Panc1 (cell line): Measurements from ENCODE around the gene CFAP69. TPM values are rescaled to one million over a fixed set of nuclear protein-coding genes. Genes with fewer than 3 reads are reported as not detected.

Source experiments
- ATAC-seq: fragments of 200-7000 bp; cut with Tn5 transposase; 2 replicates; pipeline ENCODE4 v1.9.1; 2020; ENCODE audit warnings: mild to moderate bottlenecking, moderate library complexity
- BruUV-seq: library from RNA; stranded (reverse); fragments of 400-500 nt; replicated peaks from 2 replicates; lab custom pipeline; 2021; lab: Mats Ljungman, UMichigan
- CTCF ChIA-PET: fragments of 300-600 bp; sonication (Branson Sonifier 250); formaldehyde crosslinking; loops from one replicate; lab custom pipeline; 2022; ENCODE audit warnings: antibody characterized with exemption; lab: Charles Lee
- POLR2A ChIA-PET: fragments of 300-600 bp; sonication (Branson Sonifier 250); formaldehyde crosslinking; loops from one replicate; lab custom pipeline; 2022; ENCODE audit warnings: antibody characterized with exemption; lab: Charles Lee
- DNase-seq: peaks from one replicate; pipeline ENCODE4 v3.0.0-alpha.2; 2010; ENCODE audit warnings: low read depth, low spot score
- H3K27ac ChIP-seq: 2 replicates; pipeline ENCODE4 v1.5.1; 2011; ENCODE audit warnings: mild to moderate bottlenecking, low read length, inconsistent platforms
- H3K27me3 ChIP-seq: fragments of 200-500 bp; sonication (Bioruptor generic); 2 replicates; pipeline ENCODE4 v1.6.0; 2014; ENCODE audit warnings: low read length, inconsistent platforms; ENCODE audit not compliant: control insufficient read depth, insufficient read depth
- H3K36me3 ChIP-seq: fragments of 200-500 bp; sonication (Bioruptor generic); 2 replicates; pipeline ENCODE4 v1.5.1; 2014; ENCODE audit warnings: inconsistent platforms, mild to moderate bottlenecking, low read length, moderate library complexity; ENCODE audit not compliant: control insufficient read depth, insufficient read depth
- H3K4me1 ChIP-seq: 2 replicates; pipeline ENCODE4 v1.5.1; 2011; ENCODE audit warnings: inconsistent platforms, mild to moderate bottlenecking, low read length, moderate library complexity; ENCODE audit not compliant: control insufficient read depth, insufficient read depth
- H3K4me3 ChIP-seq, 2 experiments: 2 replicates each; pipeline ENCODE4 v1.5.1; 2011 to 2012; ENCODE audit warnings: low read depth in 2 of 2, low read length in 2 of 2, mild to moderate bottlenecking in 2 of 2, inconsistent platforms in 1 of 2, moderate library complexity in 1 of 2
- H3K9me3 ChIP-seq: fragments of 200-500 bp; sonication (Bioruptor generic); 2 replicates; pipeline ENCODE4 v1.5.1; 2014; ENCODE audit warnings: low read depth, mild to moderate bottlenecking, inconsistent platforms, low read length, moderate library complexity; ENCODE audit not compliant: control insufficient read depth, insufficient read depth
- POLR2AphosphoS5 ChIP-seq: IDR thresholded peaks from 2 replicates; pipeline ENCODE4 v1.6.1; 2012; ENCODE audit warnings: mild to moderate bottlenecking, low read depth, low read length, moderate library complexity
- SIN3A ChIP-seq: IDR thresholded peaks from 2 replicates; pipeline ENCODE4 v1.6.1; 2012; ENCODE audit warnings: low read depth, mild to moderate bottlenecking, low read length, moderate library complexity, borderline replicate concordance; ENCODE audit not compliant: insufficient read depth
- TCF7L2 ChIP-seq: IDR thresholded peaks from 2 replicates; pipeline ENCODE4 v1.6.1; 2011; ENCODE audit warnings: mild to moderate bottlenecking, low read depth, low read length, inconsistent platforms
- in situ Hi-C: cut with HindIII; loops from 2 replicates; pipeline ENCODE4 v1.10.0; 2016; ENCODE audit warnings: low sequenced_read_pairs, low pct_unique_long_range_greater_than_20kb
- intact Hi-C: fragments of 100-400 bp; cut with micrococcal nuclease; formaldehyde crosslinking; loops from one replicate; pipeline ENCODE4 v1.10.0; 2022; ENCODE audit not compliant: unreplicated experiment
- total RNA-seq: library from RNA; stranded (reverse); gene quantifications from one replicate; pipeline ENCODE4 v1.2.1, GENCODE V29; 2021; ENCODE audit not compliant: unreplicated experiment
- TF ChIP-seq, protein P1 (sequence below), 2 experiments: IDR thresholded peaks; 2 replicates each; pipeline ENCODE4 v1.6.1; 2011 to 2012; ENCODE audit warnings: low read depth in 2 of 2, control low read depth in 1 of 2, low read length in 1 of 2, mild to moderate bottlenecking in 1 of 2, moderate library complexity in 1 of 2; ENCODE audit not compliant: insufficient read depth in 1 of 2
- TF ChIP-seq, protein P2 (sequence below): fragments of 450-650 bp; IDR thresholded peaks from 2 replicates; pipeline ENCODE4 v1.5.1; 2017; ENCODE audit warnings: mild to moderate bottlenecking

CFAP69 gene
- total RNA-seq, 1 experiment from 2014 or later, result 0.51 TPM

DNA sequence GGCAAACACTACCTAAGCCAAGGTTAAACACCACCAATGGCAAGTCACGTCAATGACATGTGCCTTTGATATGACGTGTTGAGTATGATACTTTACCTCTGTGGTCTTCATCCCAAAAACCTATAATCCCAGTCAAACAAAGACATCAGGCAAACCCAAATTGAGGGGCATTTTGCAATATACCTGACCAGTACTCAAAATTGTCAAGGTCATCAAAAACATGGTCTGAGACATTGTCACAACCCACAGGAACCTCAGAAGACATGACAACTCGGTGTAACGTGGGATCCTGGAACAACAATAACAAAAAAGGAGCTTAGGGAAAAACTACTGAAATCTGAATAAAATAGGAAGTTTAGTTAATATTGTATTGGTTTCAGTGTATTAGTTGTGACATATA lies 68.9 kb downstream of the CFAP69 start:
- Histone ChIP-seq H3K27ac (no peak overlapping the region), H3K36me3 (no peaks in the 10 kb centered on the region), H3K4me1 (no peaks in the 10 kb centered on the region), H3K27me3 (peaks cover 18% of the 10 kb centered on the region), H3K4me3 (no peak overlapping the region), H3K9me3 (no peaks in the 10 kb centered on the region)
- no TSS peak for BruUV-seq
- CTCF ChIA-PET, result interaction anchor here (0.6 kb wide), 1 partner anchor 30 kb away, joined by 4 read pairs; no protein-coding TSS in a partner anchor
- intact Hi-C loops (no loop called here), in situ Hi-C loops (no loop called here)
- no peak for DNase-seq
- no peak for TF ChIP-seq SIN3A
- TF ChIP-seq, protein P1, sequence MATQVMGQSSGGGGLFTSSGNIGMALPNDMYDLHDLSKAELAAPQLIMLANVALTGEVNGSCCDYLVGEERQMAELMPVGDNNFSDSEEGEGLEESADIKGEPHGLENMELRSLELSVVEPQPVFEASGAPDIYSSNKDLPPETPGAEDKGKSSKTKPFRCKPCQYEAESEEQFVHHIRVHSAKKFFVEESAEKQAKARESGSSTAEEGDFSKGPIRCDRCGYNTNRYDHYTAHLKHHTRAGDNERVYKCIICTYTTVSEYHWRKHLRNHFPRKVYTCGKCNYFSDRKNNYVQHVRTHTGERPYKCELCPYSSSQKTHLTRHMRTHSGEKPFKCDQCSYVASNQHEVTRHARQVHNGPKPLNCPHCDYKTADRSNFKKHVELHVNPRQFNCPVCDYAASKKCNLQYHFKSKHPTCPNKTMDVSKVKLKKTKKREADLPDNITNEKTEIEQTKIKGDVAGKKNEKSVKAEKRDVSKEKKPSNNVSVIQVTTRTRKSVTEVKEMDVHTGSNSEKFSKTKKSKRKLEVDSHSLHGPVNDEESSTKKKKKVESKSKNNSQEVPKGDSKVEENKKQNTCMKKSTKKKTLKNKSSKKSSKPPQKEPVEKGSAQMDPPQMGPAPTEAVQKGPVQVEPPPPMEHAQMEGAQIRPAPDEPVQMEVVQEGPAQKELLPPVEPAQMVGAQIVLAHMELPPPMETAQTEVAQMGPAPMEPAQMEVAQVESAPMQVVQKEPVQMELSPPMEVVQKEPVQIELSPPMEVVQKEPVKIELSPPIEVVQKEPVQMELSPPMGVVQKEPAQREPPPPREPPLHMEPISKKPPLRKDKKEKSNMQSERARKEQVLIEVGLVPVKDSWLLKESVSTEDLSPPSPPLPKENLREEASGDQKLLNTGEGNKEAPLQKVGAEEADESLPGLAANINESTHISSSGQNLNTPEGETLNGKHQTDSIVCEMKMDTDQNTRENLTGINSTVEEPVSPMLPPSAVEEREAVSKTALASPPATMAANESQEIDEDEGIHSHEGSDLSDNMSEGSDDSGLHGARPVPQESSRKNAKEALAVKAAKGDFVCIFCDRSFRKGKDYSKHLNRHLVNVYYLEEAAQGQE (IDR thresholded peaks at IDR 0.05; ENCODE audit: insufficient read depth in 1 of 2, low read depth in 2 of 2, low read length in 1 of 2), result no peak
- no peak for TF ChIP-seq POLR2AphosphoS5
- TF ChIP-seq TCF7L2, result no peak
- TF ChIP-seq, protein P2, sequence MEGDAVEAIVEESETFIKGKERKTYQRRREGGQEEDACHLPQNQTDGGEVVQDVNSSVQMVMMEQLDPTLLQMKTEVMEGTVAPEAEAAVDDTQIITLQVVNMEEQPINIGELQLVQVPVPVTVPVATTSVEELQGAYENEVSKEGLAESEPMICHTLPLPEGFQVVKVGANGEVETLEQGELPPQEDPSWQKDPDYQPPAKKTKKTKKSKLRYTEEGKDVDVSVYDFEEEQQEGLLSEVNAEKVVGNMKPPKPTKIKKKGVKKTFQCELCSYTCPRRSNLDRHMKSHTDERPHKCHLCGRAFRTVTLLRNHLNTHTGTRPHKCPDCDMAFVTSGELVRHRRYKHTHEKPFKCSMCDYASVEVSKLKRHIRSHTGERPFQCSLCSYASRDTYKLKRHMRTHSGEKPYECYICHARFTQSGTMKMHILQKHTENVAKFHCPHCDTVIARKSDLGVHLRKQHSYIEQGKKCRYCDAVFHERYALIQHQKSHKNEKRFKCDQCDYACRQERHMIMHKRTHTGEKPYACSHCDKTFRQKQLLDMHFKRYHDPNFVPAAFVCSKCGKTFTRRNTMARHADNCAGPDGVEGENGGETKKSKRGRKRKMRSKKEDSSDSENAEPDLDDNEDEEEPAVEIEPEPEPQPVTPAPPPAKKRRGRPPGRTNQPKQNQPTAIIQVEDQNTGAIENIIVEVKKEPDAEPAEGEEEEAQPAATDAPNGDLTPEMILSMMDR, result no peak
- no peak for ATAC-seq
- POLR2A ChIA-PET, result no interaction called here

DNA sequence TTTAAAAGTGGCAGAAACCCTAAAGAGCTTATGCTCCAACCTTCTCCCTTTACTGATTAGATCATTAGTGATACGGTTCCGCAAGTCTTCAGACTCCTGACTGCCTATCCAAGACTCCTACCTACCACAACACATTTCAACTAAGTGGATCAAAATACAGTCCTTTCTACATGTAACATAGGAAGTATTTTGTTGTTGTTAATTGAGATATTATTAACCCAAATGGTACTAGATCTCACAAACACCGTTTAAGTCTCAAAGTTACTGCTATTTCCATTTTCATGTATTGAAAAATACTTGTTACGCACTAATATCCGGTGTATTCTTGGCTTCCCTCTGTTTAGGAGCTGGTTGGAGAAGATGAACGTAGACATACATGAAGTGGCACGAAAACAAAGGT lies 75.0 kb downstream of the CFAP69 start:
- Histone ChIP-seq H3K4me3 (no peak overlapping the region), H3K27me3 (peaks cover 64% of the 10 kb centered on the region), H3K36me3 (no peaks in the 10 kb centered on the region; the same call in 1 of the 2 replicates), H3K4me1 (0 out of 2 replicates have a peak, but pooled peaks cover 2% of the 10 kb centered on the region), H3K27ac (no peak overlapping the region), H3K9me3 (no peaks in the 10 kb centered on the region)
- no peak for TF ChIP-seq SIN3A
- intact Hi-C loops, result no loop called here
- ChIA-PET POLR2A (no interaction called here), CTCF (no interaction called here)
- in situ Hi-C loops, result no loop called here
- no peak for ATAC-seq
- no peak for DNase-seq
- BruUV-seq, result no TSS peak

- Histone ChIP-seq H3K9me3 (no peaks in the 10 kb centered on the region), H3K27ac (no peak overlapping the region), H3K27me3 (peaks cover 64% of the 10 kb centered on the region), H3K4me1 (0 out of 2 replicates have a peak, but pooled peaks cover 2% of the 10 kb centered on the region), H3K36me3 (no peaks in the 10 kb centered on the region; the same call in 1 of the 2 replicates), H3K4me3 (peak overlapping the region; percentile 32 to 38)
- DNase-seq, result no peak
- CTCF ChIA-PET, result no interaction called here
- in situ Hi-C loops, result no loop called here
- POLR2A ChIA-PET, result no interaction called here
- BruUV-seq, result no TSS peak
- TF ChIP-seq TCF7L2 (no peak), SIN3A (no peak), POLR2AphosphoS5 (no peak)
- TF ChIP-seq, protein P1 (IDR thresholded peaks at IDR 0.05; ENCODE audit: insufficient read depth in 1 of 2, low read depth in 2 of 2, low read length in 1 of 2), result no peak
- TF ChIP-seq, protein P2, result no peak
- no peak for ATAC-seq
- intact Hi-C loops, result no loop called here
These were observed 75.4 kb downstream of the CFAP69 start for GRCh38 chr7:90320418-90320800.
